AG10803 (cell line): ENCODE results near the gene UBR1.
"Not testable (repeated sequence)": the region's sequence is repeated elsewhere in the genome, so short reads cannot be mapped to it uniquely, and the experiment has no call there.

Experiments used
- DNase-seq: peaks from one replicate; pipeline ENCODE4 v3.0.0; 2010; ENCODE audit warnings: low read depth
- H3K4me3 ChIP-seq: 2 replicates; pipeline ENCODE4 v1.5.1; 2011; ENCODE audit warnings: mild to moderate bottlenecking, low read length, control low read depth
- TF ChIP-seq, protein P1 (sequence below): conservative IDR thresholded peaks from 2 replicates; pipeline ENCODE4 v1.5.1; 2011; ENCODE audit warnings: mild to moderate bottlenecking, low read length, control low read depth, inconsistent platforms

The UBR1 gene

GRCh38 chr15:42999201-42999779 is 106.5 kb downstream of the UBR1 start:
- DNase-seq = no peak
- TF ChIP-seq, protein P1, sequence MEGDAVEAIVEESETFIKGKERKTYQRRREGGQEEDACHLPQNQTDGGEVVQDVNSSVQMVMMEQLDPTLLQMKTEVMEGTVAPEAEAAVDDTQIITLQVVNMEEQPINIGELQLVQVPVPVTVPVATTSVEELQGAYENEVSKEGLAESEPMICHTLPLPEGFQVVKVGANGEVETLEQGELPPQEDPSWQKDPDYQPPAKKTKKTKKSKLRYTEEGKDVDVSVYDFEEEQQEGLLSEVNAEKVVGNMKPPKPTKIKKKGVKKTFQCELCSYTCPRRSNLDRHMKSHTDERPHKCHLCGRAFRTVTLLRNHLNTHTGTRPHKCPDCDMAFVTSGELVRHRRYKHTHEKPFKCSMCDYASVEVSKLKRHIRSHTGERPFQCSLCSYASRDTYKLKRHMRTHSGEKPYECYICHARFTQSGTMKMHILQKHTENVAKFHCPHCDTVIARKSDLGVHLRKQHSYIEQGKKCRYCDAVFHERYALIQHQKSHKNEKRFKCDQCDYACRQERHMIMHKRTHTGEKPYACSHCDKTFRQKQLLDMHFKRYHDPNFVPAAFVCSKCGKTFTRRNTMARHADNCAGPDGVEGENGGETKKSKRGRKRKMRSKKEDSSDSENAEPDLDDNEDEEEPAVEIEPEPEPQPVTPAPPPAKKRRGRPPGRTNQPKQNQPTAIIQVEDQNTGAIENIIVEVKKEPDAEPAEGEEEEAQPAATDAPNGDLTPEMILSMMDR = no peak
- no peak overlapping the region for H3K4me3 ChIP-seq

DNA sequence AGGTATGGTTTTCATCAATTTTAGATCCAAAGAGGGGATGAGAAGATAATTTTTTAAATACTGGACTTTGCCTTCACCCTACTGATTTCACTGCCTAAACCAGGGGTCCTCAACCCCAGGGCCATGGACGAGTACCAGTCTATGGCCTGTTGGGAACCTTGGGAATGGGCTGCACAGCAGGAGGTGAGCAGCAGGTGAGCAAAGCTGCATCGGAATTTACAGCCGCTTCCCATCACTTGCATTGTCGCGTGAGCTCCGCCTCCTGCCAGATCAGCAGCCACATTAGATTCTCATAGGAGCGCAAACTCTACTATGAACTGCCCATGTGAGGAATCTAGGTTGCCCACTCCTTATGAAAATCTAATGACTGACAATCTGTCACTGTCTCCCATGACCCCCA is 109.0 kb downstream of the UBR1 start:
- no peak for DNase-seq
- no peak overlapping the region for H3K4me3 ChIP-seq
- TF ChIP-seq, protein P1 = no peak

- peak; percentile 47 for DNase-seq
- no peak overlapping the region for H3K4me3 ChIP-seq
- TF ChIP-seq, protein P1 = no peak
Observed at GRCh38 chr15:42994546-42994945, 111.3 kb downstream of the UBR1 start.

DNA sequence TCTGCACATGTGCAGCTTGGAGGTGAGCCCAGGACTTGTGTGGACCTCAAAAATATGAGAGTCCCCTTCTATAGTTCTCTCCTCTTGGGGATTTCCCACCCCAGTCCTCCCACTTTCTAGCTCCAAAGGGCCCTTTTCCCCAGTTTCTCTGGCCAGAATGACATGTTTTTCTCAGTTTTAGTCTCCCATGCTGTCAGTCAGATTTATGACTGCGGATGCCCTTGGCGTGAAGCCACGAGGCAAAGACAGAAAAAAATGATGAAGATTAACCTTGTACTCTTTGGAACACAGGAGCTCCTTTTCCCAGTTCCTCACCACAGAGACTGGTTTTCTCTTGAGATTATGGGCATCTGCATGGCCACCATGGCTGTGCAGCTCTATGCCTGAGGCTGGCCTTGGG is 113.2 kb downstream of the UBR1 start:
- TF ChIP-seq, protein P1 = no peak
- no peak for DNase-seq
- no peak overlapping the region for H3K4me3 ChIP-seq

GRCh38 chr15:42986693-42987342 is 119.0 kb downstream of the UBR1 start:
- H3K4me3 ChIP-seq = no peak overlapping the region
- DNase-seq = no peak
- TF ChIP-seq, protein P1 = no peak

GRCh38 chr15:42984493-42985034 is 121.3 kb downstream of the UBR1 start:
- no peak for DNase-seq
- no peak overlapping the region for H3K4me3 ChIP-seq
- TF ChIP-seq, protein P1 = no peak; the same call in 1 of the 2 replicates

- H3K4me3 ChIP-seq = not testable (repeated sequence)
Observed at GRCh38 chr15:42979113-42979512, 126.7 kb downstream of the UBR1 start.

More at GRCh38 chr15:42979113-42979512, 126.7 kb downstream of the UBR1 start:
- peak; percentile 3 for DNase-seq
